MG63 (cell line): Measurements from ENCODE around the gene ZCCHC13. TPM values are rescaled to one million over a fixed set of nuclear protein-coding genes. Genes with fewer than 3 reads are reported as not detected.
A peak's percentile ranks its signal among the peaks of the same experiment; 100 is the strongest.
"Not testable (repeated sequence)": the region's sequence is repeated elsewhere in the genome, so short reads cannot be mapped to it uniquely, and the experiment has no call there.

ENCODE experiments used
- DNase-seq: peaks from one replicate; pipeline ENCODE4 v3.0.0-alpha.2; 2020
- H3K27me3 ChIP-seq: fragments of 250-450 bp; sonication (Bioruptor Pico); 2 replicates; pipeline ENCODE4 v1.5.1; 2020; ENCODE audit warnings: mild to moderate bottlenecking, moderate library complexity
- H3K36me3 ChIP-seq: fragments of 250-450 bp; sonication (Bioruptor Pico); 2 replicates; pipeline ENCODE4 v1.5.1; 2020; ENCODE audit warnings: mild to moderate bottlenecking, moderate library complexity
- H3K4me3 ChIP-seq: fragments of 250-450 bp; sonication (Bioruptor Pico); 2 replicates; pipeline ENCODE4 v1.5.1; 2020; ENCODE audit warnings: mild to moderate bottlenecking, moderate library complexity
- H3K9me3 ChIP-seq: fragments of 250-450 bp; sonication (Bioruptor Pico); 2 replicates; pipeline ENCODE4 v1.5.1; 2020; ENCODE audit warnings: mild to moderate bottlenecking, moderate library complexity
- total RNA-seq: library from RNA; depleted of rRNA; stranded (reverse); fragments of >200 nt; shearing (Covaris generic); gene quantifications from 2 replicates; pipeline ENCODE4 v1.2.3, GENCODE V29; 2014; ENCODE audit warnings: low replicate concordance; rRNA removed

Gene ZCCHC13
- not detected in 2 replicates for total RNA-seq

DNA sequence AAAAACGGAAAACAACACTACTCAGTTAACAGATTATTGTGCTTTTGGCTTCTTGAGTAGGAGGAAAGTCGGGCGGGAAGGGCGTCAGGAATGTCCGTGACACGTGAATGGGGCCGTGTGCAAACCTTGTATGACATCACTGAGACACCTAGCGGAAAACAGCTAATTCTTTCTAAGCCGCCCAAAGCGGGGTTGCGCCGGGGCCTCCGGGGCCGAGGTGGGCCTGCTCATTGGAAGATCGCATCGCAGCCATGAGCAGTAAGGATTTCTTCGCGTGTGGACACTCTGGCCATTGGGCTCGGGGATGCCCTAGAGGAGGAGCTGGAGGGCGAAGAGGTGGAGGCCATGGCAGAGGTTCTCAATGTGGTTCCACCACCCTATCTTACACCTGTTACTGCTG is at the start of gene ZCCHC13:
Gene ZCCHC13, plus strand, starts transcription at position 165 of the 400 bp plus-strand sequence. Its CDS starts 87 bp downstream, at position 252.
- H3K4me3 ChIP-seq, result no peak within 1 kb of the TSS
- H3K27me3 ChIP-seq, result no peaks in the 10 kb centered on the region
- no peaks in the 10 kb centered on the region for H3K9me3 ChIP-seq
- H3K36me3 ChIP-seq, result no peaks in the 10 kb centered on the region
- DNase-seq, result no peak

DNA sequence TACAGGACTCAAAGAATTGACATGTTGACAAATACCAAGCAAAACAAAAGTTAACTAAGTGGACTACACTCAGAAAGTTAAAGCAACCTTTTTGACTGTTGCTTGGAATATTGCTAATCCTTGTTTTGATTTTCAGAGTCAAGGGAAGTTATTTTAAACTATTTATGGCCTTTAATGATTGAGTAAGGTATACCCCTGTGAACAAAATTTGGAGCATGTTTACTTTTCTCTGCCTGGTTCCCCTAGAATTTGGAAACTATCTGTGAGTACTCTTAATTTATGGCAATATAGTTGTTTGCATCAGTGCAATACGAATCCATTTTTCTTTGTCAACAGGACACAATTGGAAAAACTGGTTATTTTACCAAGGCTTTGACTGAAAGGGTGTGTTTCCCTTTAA is 45.9 kb upstream of the ZCCHC13 start:
- not testable (repeated sequence) for H3K27me3 ChIP-seq, H3K4me3 ChIP-seq, H3K9me3 ChIP-seq, H3K36me3 ChIP-seq, DNase-seq

DNA sequence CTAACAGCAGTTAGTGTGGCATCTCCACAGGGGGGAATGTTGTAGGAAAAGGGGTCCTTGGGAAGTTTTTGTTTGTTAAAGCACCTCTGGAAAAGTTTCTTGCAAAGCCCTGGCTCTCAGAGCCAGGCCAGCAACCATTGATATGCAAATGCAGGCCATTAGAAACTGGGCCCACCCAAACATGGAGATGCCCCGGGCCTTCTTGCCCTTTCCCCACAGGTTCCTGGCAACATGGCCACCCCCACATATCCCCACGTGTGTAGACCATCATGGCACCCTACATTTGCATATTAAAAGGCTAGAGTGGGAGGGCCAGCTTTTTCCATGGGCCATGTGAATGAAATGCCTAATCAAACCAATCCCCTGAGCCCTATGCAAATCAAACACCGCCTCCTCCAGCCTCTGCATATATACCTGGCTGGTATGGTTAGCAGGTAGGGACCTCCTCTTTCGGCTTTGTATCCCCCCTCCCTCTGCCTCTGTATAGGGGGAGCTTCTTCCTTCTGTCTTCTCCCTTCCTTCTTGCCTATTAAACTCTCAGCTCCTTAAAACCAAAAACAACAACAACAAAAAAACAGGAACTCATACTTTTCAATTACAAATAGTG is 44.0 kb upstream of the ZCCHC13 start:
- Histone ChIP-seq H3K36me3 (peaks cover 7% of the 10 kb centered on the region), H3K27me3 (no peaks in the 10 kb centered on the region), H3K4me3 (no peak overlapping the region), H3K9me3 (no peaks in the 10 kb centered on the region)
- no peak for DNase-seq

DNA sequence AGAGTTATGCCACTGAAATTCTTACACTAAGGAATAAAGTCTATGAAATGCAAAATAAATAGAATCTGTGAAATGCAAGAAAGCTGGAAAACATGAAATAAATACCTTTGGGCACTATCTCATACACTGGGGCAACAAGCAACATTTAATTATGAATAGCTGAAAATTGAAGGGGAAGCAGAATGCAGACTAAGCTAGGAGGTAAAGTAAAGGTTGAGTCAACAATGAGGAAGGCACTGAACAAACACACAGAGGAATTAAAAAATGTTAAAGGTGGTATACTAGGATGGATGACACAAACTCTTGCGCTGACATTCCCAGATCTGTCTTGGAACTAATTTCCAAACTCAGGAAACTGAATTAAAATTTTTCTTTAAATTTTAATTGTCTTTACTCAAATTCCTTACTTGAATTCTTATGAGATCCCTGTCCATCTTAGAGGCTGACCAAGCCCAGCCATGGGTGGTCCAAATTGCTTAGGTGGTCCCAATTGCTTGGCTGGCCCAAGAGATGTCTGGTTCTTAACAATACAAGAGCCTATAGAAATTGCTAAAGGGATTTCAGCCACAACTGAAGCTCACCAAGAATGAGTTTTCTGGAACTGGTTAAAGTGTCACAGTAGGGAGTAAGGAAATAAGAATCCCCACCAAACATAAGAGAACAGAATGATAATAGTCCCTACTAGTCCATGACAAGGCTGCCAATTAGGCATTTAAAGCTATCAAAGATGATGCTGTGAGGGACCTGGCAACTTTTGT is 41.3 kb upstream of the ZCCHC13 start:
- Histone ChIP-seq H3K4me3 (no peak overlapping the region), H3K9me3 (no peaks in the 10 kb centered on the region), H3K27me3 (no peaks in the 10 kb centered on the region), H3K36me3 (peaks cover 7% of the 10 kb centered on the region)
- DNase-seq, result no peak

DNA sequence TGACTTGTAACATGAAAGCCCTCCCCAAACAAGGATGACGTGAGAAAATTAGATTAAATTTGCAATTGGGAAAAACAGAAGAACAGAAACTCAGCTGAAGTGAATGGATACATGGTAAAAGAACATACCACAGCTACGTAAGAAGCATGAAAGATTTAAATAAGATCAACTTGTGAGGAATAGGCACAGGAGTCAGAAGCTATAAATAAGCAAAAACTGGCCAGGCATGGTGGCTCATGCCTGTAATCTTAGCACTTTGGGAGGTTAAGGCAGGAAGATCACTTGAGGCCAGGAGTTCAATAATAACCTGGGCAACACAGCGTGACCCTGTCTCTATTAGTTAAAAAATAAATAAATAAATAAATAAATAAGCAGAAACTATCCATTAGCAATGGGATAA is 33.6 kb upstream of the ZCCHC13 start:
- Histone ChIP-seq H3K27me3 (no peaks in the 10 kb centered on the region), H3K9me3 (no peaks in the 10 kb centered on the region), H3K4me3 (no peak overlapping the region), H3K36me3 (peaks cover 16% of the 10 kb centered on the region)
- DNase-seq, result no peak

DNA sequence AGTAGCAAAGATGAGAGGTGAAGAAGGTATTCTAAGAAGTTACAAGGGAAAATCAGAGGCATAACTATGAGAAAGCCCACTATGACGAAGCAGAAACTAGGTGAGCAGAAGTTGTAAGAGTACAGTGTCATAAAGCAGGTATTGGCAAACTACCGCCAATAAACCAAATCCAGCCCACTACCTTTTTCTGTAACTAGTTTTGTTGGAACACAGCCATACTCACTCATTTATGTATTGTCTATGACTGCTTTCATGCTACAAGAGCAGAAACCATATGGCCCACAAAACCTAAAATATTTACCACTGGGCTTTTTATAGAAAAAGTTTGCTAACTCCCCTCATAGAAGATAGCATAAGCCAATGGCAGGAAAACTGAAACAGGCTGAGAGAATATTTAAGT is 31.8 kb upstream of the ZCCHC13 start:
- DNase-seq, result no peak

DNA sequence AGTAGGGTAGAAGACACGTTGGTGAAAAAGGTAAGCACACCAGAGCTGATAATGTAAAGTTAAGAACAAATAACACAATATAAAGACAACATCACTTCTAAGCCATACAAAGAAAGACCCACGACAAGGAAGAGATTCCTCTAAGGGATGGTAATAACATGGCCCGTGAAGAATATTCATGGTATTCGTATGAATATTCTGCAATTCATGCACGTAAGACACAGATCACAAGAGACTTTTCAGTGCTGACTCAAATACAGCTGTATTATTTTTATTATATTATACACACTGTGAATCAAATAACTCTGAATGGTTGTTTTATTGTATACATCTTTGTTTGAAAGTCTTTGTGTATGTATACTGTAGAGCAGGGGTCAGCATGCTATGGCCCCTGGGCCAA is 29.5 kb upstream of the ZCCHC13 start:
- Histone ChIP-seq H3K4me3 (no peak overlapping the region), H3K27me3 (no peaks in the 10 kb centered on the region), H3K36me3 (peaks cover 28% of the 10 kb centered on the region), H3K9me3 (no peaks in the 10 kb centered on the region)
- no peak for DNase-seq

More for the DNA sequence above, 31.8 kb upstream of the ZCCHC13 start:
- Histone ChIP-seq H3K4me3 (no peak overlapping the region), H3K9me3 (no peaks in the 10 kb centered on the region), H3K36me3 (peaks cover 19% of the 10 kb centered on the region), H3K27me3 (no peaks in the 10 kb centered on the region)

DNA sequence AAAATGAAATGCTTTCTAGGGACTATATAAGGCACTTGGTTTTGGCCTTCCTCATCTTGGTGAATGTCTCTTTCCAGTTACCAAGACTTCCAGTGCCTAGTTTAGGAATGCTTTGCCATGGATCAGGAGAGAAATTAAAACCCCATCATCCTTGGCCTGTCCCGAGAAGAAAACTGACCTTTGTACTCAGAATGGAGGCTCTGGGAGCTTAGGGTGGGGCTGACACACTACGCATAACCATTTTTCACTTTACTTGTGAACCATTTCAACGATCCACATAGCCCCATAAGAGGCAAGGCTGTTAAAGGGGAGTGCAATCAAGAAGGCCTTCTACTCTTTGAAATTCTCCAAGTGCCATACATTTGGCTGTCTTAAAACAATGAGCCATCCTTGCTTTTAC is 26.7 kb upstream of the ZCCHC13 start:
- H3K9me3 ChIP-seq, result no peaks in the 10 kb centered on the region
- H3K27me3 ChIP-seq, result no peaks in the 10 kb centered on the region
- no peak for DNase-seq
- no peak overlapping the region for H3K4me3 ChIP-seq
- peaks cover 47% of the 10 kb centered on the region for H3K36me3 ChIP-seq

DNA sequence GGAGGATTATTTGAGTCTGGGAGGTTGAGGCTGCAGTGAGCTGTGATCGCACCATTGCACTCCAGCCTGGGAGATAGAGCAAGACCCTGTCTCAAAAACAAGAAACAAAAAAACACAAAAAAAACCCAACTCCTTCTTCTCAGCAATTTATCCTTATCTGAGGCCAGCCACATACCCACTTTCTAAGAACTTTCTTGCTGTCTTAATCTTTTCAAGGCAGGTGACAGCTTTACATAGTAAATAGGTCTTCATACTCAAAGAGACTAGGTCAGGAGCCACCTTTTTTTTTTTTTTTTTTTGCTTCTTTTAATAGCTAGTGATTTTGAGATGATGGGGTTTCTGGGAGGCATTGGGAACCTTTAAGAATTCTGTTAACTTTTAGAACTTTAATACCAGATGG is 26.1 kb upstream of the ZCCHC13 start:
- H3K36me3 ChIP-seq, result peaks cover 44% of the 10 kb centered on the region
- no peaks in the 10 kb centered on the region for H3K27me3 ChIP-seq
- H3K9me3 ChIP-seq, result no peaks in the 10 kb centered on the region
- no peak for DNase-seq
- no peak overlapping the region for H3K4me3 ChIP-seq

DNA sequence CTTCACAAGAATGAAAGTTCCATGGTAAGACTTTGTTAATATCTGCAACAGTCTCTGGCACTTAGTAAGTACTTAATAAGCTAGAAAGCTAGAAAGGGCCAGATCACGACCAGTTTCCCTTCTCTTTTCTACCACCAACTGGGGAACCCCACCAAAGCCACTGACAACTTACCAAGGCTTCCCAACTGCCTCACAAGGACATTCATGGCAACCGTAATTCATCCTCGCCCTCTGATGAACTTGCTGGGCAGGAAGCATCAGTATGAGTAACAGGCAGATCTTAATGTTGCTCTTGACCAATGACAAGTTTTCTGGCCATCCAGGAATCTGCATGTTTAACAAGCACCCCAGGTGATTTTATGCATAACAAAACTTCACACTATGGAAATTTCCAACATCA is 23.2 kb upstream of the ZCCHC13 start:
- Histone ChIP-seq H3K36me3 (peaks cover 47% of the 10 kb centered on the region), H3K9me3 (no peaks in the 10 kb centered on the region), H3K4me3 (no peak overlapping the region), H3K27me3 (no peaks in the 10 kb centered on the region)
- no peak for DNase-seq

DNA sequence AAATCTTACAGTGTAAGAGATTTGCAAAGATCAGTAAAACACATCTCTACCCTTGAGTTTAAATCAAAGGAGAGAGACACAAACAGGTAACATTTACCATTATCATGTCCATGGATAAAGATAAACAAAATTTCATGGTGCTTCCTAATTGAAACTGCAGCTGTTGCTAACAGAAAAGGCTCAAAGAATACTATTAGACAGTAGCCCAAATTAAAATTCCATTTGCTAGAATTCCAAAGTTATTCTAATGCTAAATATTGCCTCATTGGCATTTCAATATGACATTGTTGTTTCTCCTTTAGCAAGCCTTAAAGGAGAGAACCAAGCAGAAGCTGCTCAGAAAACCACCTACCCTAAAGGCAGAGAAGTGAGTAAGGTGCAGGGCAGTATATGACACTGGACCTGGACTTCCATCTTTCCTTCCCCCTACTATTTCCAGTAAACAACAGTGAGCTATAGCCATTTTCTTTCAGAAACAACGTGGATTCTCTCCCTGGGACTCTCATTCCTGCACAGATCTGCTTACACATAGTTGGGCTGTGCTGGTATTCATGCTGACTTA is 19.5 kb upstream of the ZCCHC13 start:
- H3K9me3 ChIP-seq, result peaks cover 5% of the 10 kb centered on the region; the same call in 1 of the 2 replicates
- H3K27me3 ChIP-seq, result no peaks in the 10 kb centered on the region
- no peak for DNase-seq
- H3K4me3 ChIP-seq, result no peak overlapping the region
- peaks cover 70% of the 10 kb centered on the region for H3K36me3 ChIP-seq

DNA sequence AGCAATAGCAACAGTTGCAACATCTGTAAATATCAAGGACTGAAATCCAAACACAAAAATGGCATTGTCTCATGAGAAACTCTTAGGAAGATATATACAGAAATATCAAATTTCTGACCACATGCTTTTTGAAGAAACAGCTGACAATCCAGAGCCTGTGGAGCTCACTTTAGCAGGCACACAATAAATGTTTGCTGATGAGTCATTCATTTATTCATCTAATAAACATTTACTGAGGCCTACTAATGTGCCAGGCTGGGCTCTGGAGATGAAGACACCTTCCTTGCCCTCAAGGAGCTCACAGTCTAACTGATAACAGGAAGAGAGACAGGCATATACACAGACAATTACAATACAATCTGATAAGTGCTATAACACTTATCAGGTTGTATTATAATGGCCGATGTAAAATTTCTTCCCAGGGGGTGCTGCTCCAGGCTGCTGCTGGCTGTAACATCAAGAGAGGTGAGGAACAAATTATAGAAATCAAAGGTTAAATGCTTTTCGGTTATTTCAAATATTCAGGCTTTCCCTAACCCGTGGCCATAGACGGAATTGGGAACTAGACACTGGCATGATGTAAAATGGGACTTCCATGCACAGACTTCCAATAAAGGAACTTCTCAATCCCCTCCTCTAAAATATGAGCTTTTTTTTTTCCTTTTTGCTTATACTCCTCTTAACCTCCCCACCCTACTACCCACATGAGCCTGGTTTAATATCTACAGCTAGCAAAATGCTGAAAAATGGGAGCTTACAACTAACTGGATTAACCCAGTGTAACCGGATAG is 16.8 kb upstream of the ZCCHC13 start:
- H3K36me3 ChIP-seq, result peaks cover 59% of the 10 kb centered on the region
- DNase-seq, result no peak

DNA sequence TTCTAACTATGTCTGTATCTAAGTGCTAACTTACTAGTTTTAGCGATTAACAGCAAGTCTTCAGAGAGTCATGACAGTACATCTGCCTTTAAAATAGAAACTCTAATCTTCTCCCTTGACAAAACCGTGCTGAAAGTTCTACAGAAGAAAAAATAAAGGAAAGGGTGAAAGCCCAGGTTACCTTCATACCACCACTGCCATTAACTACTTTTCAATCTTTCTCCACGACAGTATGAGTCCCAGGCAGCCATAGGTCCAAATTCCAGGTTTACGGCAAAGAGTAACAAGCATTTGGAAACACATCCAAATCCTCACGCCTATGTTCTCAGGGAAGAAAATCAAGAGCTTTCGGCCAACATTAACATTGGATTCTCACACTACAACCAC is 12.4 kb upstream of the ZCCHC13 start:
- no peaks in the 10 kb centered on the region for H3K27me3 ChIP-seq
- H3K9me3 ChIP-seq, result peaks cover 5% of the 10 kb centered on the region; the same call in 1 of the 2 replicates
- peak overlapping the region; percentile 85 for H3K4me3 ChIP-seq
- DNase-seq, result no peak
- H3K36me3 ChIP-seq, result peaks cover 37% of the 10 kb centered on the region

More for the DNA sequence above, 16.8 kb upstream of the ZCCHC13 start:
- H3K4me3 ChIP-seq, result no peak overlapping the region
- no peaks in the 10 kb centered on the region for H3K27me3 ChIP-seq
- peaks cover 5% of the 10 kb centered on the region; the same call in 1 of the 2 replicates for H3K9me3 ChIP-seq

DNA sequence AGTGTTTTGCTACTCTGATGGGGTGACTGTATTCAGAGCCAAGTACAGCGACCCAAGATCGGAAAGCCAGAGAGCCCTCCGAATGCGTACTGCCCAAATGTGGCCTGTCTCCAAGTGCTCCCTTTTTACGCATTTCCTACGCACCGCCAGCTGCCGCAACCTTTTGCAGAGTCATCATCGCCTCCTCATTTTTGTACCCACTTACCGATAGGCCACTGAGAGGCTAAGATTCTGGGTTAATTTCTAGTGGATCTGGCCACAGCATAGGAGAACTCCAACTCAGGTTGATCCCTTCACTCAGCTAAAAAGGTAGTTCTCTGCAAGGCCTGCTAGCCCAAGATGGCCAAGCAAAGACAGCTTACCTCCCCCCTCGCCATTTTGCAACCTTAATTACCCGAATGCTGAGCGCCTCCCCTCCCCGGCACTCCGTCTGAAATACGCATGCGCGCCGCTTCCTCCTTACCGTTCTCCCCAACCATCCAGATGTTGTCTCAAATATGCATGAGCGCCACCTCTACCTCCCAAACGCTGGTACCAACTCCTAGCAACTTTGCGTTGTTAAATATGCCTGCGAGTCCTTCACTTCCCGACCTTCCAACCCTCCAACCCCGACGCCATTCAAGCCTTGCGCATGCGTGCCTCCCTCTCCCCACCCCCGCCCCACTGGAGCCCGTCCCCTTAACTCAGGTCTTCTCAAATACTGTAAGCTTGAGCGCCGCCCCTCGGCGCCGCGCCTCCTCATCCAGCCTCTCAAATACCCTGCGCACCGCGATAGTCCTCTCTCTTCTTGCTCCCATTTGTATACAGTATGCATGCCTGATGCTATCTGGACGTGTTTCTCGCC is 11.8 kb upstream of the ZCCHC13 start:
- Histone ChIP-seq H3K36me3 (peaks cover 34% of the 10 kb centered on the region), H3K27me3 (no peaks in the 10 kb centered on the region), H3K4me3 (peak overlapping the region; percentile 85), H3K9me3 (peaks cover 5% of the 10 kb centered on the region; the same call in 1 of the 2 replicates)
- peak; percentile 85 for DNase-seq

DNA sequence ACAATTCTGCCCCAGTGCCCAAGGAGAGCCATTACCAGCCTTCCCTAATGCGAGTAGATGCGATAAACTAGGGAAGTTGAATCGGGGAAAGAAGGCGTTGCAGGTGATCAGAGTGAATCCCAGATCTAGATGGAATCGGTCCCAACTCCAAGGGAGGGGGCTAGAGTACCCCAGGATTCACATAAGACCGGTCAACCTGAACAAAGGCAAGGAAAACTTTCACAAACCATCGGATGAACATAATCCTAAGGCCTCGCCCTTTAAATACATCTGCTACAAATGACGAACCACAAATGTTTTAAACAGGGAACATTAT is 11.2 kb upstream of the ZCCHC13 start:
- DNase-seq, result no peak
- Histone ChIP-seq H3K27me3 (no peaks in the 10 kb centered on the region), H3K9me3 (0 out of 2 replicates have a peak, but pooled peaks cover 4% of the 10 kb centered on the region), H3K4me3 (peak overlapping the region; percentile 85), H3K36me3 (peaks cover 28% of the 10 kb centered on the region)

DNA sequence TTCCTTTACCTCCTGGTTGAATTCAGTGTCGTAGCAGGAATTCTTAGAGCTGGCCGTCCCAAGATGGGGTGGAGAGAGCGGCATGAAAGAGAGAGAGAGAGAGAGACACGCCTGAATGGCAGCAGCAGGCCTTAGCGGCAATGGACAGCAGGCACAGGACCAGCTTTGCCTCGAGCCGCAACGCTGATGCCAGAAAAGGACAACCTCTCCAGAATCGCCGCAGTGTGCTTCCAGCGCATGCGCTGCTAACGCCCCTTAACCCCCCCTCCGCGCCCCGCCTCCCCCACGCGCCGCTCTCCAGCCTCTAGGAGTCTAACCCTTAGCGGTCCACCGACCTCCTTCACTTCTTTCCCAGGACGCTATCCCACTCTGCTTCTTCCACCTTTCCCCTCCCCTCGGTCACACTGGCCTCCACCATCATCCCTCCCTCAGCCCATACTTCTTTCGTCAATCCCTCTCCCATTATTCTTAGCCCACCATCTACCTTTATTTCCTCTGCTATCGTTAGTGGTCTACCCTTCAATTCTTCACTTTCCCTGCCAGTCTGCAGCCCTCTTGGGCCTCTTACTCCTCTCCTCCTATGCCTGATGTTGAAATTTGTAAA is 10.5 kb upstream of the ZCCHC13 start:
- peak; percentile 78 for DNase-seq
- Histone ChIP-seq H3K9me3 (0 out of 2 replicates have a peak, but pooled peaks cover 1% of the 10 kb centered on the region), H3K4me3 (peak overlapping the region; percentile 85), H3K27me3 (no peaks in the 10 kb centered on the region), H3K36me3 (peaks cover 21% of the 10 kb centered on the region)
